GM10266 (cell line): ENCODE data around the gene YTHDF1.

Experiments
- DNase-seq: peaks from one replicate; pipeline ENCODE4 v3.0.0; 2012; ENCODE audit errors: extremely low spot score
- TF ChIP-seq, protein P1 (sequence below): IDR thresholded peaks from 2 replicates; pipeline ENCODE4 v1.5.1; 2012; ENCODE audit warnings: mild to moderate bottlenecking, low read depth; ENCODE audit not compliant: control insufficient read depth, insufficient read depth; ENCODE audit errors: missing control alignments

Gene YTHDF1

DNA sequence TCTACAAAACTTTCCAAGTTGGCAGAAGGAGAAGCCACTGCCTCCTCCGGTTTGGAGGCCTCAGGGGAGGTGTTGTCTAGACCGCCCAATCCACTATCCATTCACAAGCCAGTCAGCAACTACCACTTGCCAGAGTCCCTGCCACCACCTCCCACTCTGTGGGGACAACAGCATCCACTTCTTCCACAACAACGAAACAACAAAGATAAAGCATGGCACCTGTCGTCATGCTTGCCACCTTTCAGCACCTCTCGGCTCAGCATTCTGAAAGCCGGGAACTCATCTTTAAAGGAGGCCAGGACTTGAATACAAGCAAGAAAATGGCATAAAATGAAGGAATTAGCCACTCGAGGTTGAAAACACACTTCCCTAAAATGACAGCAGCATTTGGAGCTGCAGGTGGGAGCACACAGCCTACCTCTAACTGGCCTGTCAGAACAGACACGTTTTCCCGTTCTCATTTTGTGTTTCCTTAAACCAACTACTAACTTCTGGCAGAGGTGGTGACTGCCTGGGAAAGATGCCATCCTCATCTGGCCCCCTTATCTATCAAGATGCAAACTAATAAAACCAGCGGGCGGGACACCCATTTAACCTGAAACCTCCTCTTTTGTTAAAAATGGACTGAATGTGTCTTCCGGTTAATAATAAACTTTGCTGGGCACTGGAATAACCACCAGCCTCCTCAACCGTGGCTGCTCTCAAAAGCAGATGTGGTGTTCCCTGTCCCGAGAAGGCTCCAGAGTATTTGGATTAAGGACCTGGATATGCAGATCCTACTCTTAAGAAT is 21.7 kb downstream of the YTHDF1 start:
- TF ChIP-seq, protein P1, sequence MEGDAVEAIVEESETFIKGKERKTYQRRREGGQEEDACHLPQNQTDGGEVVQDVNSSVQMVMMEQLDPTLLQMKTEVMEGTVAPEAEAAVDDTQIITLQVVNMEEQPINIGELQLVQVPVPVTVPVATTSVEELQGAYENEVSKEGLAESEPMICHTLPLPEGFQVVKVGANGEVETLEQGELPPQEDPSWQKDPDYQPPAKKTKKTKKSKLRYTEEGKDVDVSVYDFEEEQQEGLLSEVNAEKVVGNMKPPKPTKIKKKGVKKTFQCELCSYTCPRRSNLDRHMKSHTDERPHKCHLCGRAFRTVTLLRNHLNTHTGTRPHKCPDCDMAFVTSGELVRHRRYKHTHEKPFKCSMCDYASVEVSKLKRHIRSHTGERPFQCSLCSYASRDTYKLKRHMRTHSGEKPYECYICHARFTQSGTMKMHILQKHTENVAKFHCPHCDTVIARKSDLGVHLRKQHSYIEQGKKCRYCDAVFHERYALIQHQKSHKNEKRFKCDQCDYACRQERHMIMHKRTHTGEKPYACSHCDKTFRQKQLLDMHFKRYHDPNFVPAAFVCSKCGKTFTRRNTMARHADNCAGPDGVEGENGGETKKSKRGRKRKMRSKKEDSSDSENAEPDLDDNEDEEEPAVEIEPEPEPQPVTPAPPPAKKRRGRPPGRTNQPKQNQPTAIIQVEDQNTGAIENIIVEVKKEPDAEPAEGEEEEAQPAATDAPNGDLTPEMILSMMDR = no peak

DNA sequence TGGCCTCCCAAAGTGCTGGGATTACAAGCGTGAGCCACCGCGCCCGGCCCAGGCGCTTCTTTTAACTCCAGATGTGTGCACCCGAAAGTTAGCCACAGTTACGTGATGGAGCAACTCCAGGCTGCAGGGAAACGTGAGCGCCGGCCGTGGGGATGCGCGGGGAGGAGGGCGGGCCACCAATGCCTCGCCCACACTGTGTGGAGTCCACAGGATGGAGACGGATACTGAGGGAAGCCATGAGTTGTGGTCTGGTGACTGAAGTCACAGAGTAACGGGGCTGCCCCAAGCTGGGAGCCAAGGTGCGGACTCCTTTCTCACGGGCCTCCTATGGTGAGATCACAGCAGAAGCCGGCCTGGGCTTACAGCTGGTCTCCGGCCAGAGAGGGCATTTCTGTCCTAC is 23.2 kb downstream of the YTHDF1 start:
- TF ChIP-seq, protein P1 = no peak
- DNase-seq = no peak

More for the DNA sequence above, 21.7 kb downstream of the YTHDF1 start:
- DNase-seq = no peak

DNA sequence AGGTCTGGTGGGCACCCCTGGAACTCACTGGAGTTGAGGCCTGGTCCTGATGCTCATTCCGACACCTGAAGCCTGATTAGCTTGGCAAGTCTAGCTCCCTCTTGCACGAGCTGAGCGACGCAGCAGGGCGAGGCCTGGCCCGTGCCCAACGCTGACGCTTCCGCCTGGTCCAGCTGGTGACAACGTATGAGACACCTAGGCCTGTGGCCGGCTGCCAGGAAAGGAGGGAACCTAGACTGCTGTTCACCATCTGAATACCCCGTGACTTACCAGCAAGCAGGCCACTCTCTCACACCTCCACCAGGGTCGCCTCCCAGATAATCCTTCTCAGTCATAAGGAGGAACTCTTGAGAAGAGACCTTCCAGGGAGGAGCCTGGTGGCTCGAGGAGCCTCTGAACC is 24.5 kb downstream of the YTHDF1 start:
- TF ChIP-seq, protein P1 = no peak
- DNase-seq = no peak

DNA sequence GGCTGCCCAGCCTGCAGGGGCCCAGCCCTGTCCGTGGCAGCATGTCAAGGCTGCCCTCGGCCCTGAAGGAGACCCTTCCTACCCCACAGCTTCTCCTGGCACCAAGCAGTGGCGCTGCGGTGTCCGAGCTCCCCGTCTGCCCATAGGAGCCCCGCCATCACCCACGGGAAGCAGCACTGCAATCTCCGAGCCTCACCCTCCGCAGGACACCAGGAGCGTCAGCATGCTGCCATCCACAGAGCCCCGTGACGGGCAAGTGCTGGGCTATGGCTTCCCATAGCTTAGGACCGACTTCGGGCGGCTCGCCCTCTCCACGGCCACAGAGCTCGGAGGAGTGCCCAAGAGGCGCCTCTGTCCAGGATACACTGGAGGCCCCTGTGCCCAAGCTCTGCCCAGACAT is 25.1 kb downstream of the YTHDF1 start:
- TF ChIP-seq, protein P1 = no peak
- DNase-seq = no peak

DNA sequence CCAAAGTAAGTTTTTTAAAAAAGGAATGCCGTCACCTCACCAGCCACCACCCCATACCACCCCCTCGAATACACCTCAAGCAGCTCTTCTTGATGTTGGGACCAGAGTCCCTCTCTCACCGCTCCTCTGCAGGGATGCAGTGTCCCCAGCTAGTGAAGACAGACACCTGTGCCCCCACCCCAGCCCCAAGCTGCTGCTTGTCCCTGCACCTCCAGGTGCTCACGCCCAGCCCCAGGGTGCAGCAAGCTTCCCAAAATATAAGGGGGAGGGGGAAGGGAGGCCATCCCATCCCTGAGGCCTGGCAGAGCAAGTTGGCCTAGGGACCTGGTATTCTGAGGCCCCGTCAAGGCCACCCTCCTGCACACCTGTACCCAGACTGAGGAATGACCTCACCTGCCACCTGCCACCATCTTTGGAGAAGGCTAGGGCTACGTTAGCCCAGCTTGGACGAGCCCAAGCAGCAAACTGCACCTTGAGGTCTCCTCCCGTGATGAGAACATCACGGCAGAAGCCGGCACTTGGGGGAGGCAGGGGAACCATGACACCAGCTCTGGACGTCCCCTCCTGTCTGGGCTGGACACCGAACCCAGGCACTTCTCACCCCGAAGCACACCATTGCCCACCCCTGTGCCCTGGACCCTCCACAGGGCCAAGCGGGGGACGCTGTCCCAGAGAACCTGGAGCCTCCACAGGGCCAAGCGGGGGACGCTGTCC is 25.9 kb downstream of the YTHDF1 start:
- TF ChIP-seq, protein P1 = no peak
- no peak for DNase-seq

DNA sequence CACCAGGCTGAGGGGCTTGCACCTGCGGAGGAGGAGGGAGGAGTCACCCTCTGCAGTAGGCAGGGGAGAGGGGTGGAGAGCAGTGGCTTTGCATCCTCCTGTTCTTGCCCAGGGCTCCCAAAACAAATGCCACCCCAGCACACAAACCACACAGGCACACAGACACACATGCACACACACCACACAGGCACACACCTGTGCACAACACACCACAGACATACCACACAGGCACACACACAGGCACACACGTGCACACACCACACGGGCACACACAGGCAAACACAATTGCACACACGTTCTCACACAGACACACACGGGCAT is 26.6 kb downstream of the YTHDF1 start:
- TF ChIP-seq, protein P1 = no peak
- DNase-seq = no peak
